ENCODE results near the gene DDX5. TPM values are rescaled to one million over a fixed set of nuclear protein-coding genes. Genes with fewer than 3 reads are reported as not detected.

DDX5 gene
- total RNA-seq, 1 donor from 2014 or later = 555 TPM

GRCh38 chr17:64551461-64551860, 45.4 kb upstream of the DDX5 start:
- FAIRE-seq = no peak
- peaks cover 26% of the 10 kb centered on the region for H4K20me1 ChIP-seq (ENCODE audit: insufficient read depth, low read length)
- H3K4me3 Mint-ChIP-seq (ENCODE audit: unreplicated experiment) = no peak overlapping the region

GRCh38 chr17:64547319-64547718, 41.2 kb upstream of the DDX5 start:
- peak overlapping the region; percentile 35 for H3K27ac Mint-ChIP-seq (ENCODE audit: unreplicated experiment)
- Histone ChIP-seq H3K27me3 (ENCODE audit: insufficient read depth, low read length) (no peaks in the 10 kb centered on the region), H3K4me2 (ENCODE audit: low read length) (no peak overlapping the region), H3K4me3 (ENCODE audit: insufficient read depth, low read depth, low read length) (no peak overlapping the region), H3K9ac (ENCODE audit: low read length) (no peak overlapping the region), H3K4me1 (ENCODE audit: insufficient read depth, low read length) (no peaks in the 10 kb centered on the region), H3K27ac (ENCODE audit: low read depth, low read length) (no peak overlapping the region), H2AFZ (ENCODE audit: low read depth, low read length) (no peak overlapping the region), H4K20me1 (ENCODE audit: insufficient read depth, low read length) (peaks cover 19% of the 10 kb centered on the region), H3K79me2 (ENCODE audit: insufficient read depth, low read length) (peaks cover 34% of the 10 kb centered on the region), H3K36me3 (ENCODE audit: insufficient read depth, low read length) (peaks cover 74% of the 10 kb centered on the region), H3K9me3 (ENCODE audit: insufficient read depth, low read depth, low read length) (no peaks in the 10 kb centered on the region)
- H3K9me3 Mint-ChIP-seq (ENCODE audit: unreplicated experiment) = no peaks in the 10 kb centered on the region
- no peak overlapping the region for H3K4me3 Mint-ChIP-seq (ENCODE audit: unreplicated experiment)
- H3K36me3 Mint-ChIP-seq (ENCODE audit: low read depth, unreplicated experiment) = peaks cover 14% of the 10 kb centered on the region
- DNase-seq (ENCODE audit: low read depth) (no peak), FAIRE-seq (no peak)
- peaks cover 17% of the 10 kb centered on the region for H3K4me1 Mint-ChIP-seq (ENCODE audit: low read depth, unreplicated experiment)
- no peaks in the 10 kb centered on the region for H3K27me3 Mint-ChIP-seq (ENCODE audit: low read depth, unreplicated experiment)
- TF ChIP-seq CTCF (IDR thresholded peaks at IDR 0.05; ENCODE audit: insufficient read depth, low read depth, low read length) (no peak), EZH2 (IDR thresholded peaks at IDR 0.05; ENCODE audit: insufficient read depth, low read length) (no peak)

More at GRCh38 chr17:64551461-64551860, 45.4 kb upstream of the DDX5 start:
- H3K27me3 Mint-ChIP-seq (ENCODE audit: low read depth, unreplicated experiment) = no peaks in the 10 kb centered on the region
- TF ChIP-seq CTCF (IDR thresholded peaks at IDR 0.05; ENCODE audit: insufficient read depth, low read depth, low read length) (no peak), EZH2 (IDR thresholded peaks at IDR 0.05; ENCODE audit: insufficient read depth, low read length) (no peak)
- no peak overlapping the region for H3K4me3 ChIP-seq (ENCODE audit: insufficient read depth, low read depth, low read length)
- H3K4me2 ChIP-seq (ENCODE audit: low read length) = no peak overlapping the region
- no peaks in the 10 kb centered on the region for H3K9me3 ChIP-seq (ENCODE audit: insufficient read depth, low read depth, low read length)
- H3K27ac Mint-ChIP-seq (ENCODE audit: unreplicated experiment) = peak overlapping the region; percentile 38
- peaks cover 82% of the 10 kb centered on the region for H3K36me3 ChIP-seq (ENCODE audit: insufficient read depth, low read length)
- H3K4me1 Mint-ChIP-seq (ENCODE audit: low read depth, unreplicated experiment) = peaks cover 9% of the 10 kb centered on the region
- no peaks in the 10 kb centered on the region for H3K27me3 ChIP-seq (ENCODE audit: insufficient read depth, low read length)
- no peaks in the 10 kb centered on the region for H3K9me3 Mint-ChIP-seq (ENCODE audit: unreplicated experiment)
- peaks cover 11% of the 10 kb centered on the region for H3K36me3 Mint-ChIP-seq (ENCODE audit: low read depth, unreplicated experiment)
- peaks cover 35% of the 10 kb centered on the region for H3K79me2 ChIP-seq (ENCODE audit: insufficient read depth, low read length)
- H2AFZ ChIP-seq (ENCODE audit: low read depth, low read length) = no peak overlapping the region
- no peak overlapping the region for H3K9ac ChIP-seq (ENCODE audit: low read length)
- no peak overlapping the region for H3K27ac ChIP-seq (ENCODE audit: low read depth, low read length)
- DNase-seq (ENCODE audit: low read depth) = no peak
- no peaks in the 10 kb centered on the region for H3K4me1 ChIP-seq (ENCODE audit: insufficient read depth, low read length)

- peaks cover 73% of the 10 kb centered on the region for H3K36me3 ChIP-seq (ENCODE audit: insufficient read depth, low read length)
- no peaks in the 10 kb centered on the region for H3K27me3 ChIP-seq (ENCODE audit: insufficient read depth, low read length)
- TF ChIP-seq EZH2 (IDR thresholded peaks at IDR 0.05; ENCODE audit: insufficient read depth, low read length) (no peak), CTCF (IDR thresholded peaks at IDR 0.05; ENCODE audit: insufficient read depth, low read depth, low read length) (no peak)
- H3K27ac ChIP-seq (ENCODE audit: low read depth, low read length) = no peak overlapping the region
- H3K9me3 ChIP-seq (ENCODE audit: insufficient read depth, low read depth, low read length) = no peaks in the 10 kb centered on the region
- Mint-ChIP-seq H3K27me3 (ENCODE audit: low read depth, unreplicated experiment) (no peaks in the 10 kb centered on the region), H3K9me3 (ENCODE audit: unreplicated experiment) (no peaks in the 10 kb centered on the region), H3K27ac (ENCODE audit: unreplicated experiment) (peak overlapping the region; percentile 35), H3K36me3 (ENCODE audit: low read depth, unreplicated experiment) (peaks cover 14% of the 10 kb centered on the region), H3K4me3 (ENCODE audit: unreplicated experiment) (no peak overlapping the region), H3K4me1 (ENCODE audit: low read depth, unreplicated experiment) (peaks cover 18% of the 10 kb centered on the region)
- H3K4me1 ChIP-seq (ENCODE audit: insufficient read depth, low read length) = no peaks in the 10 kb centered on the region
- no peak overlapping the region for H2AFZ ChIP-seq (ENCODE audit: low read depth, low read length)
- H3K79me2 ChIP-seq (ENCODE audit: insufficient read depth, low read length) = peaks cover 28% of the 10 kb centered on the region
- H3K4me3 ChIP-seq (ENCODE audit: insufficient read depth, low read depth, low read length) = no peak overlapping the region
- DNase-seq (ENCODE audit: low read depth) = no peak
- no peak overlapping the region for H3K4me2 ChIP-seq (ENCODE audit: low read length)
- H4K20me1 ChIP-seq (ENCODE audit: insufficient read depth, low read length) = peaks cover 23% of the 10 kb centered on the region
- no peak for FAIRE-seq
- H3K9ac ChIP-seq (ENCODE audit: low read length) = no peak overlapping the region
These were observed 40.6 kb upstream of the DDX5 start for GRCh38 chr17:64546716-64547115.
